Panc1 (cell line): Measurements from ENCODE around the gene KCND3. TPM values are rescaled to one million over a fixed set of nuclear protein-coding genes. Genes with fewer than 3 reads are reported as not detected.

ENCODE experiments used
- ATAC-seq: fragments of 200-7000 bp; cut with Tn5 transposase; 2 replicates; pipeline ENCODE4 v1.9.1; 2020; ENCODE audit warnings: mild to moderate bottlenecking, moderate library complexity
- BruUV-seq: library from RNA; stranded (reverse); fragments of 400-500 nt; replicated peaks from 2 replicates; lab custom pipeline; 2021; lab: Mats Ljungman, UMichigan
- CTCF ChIA-PET: fragments of 300-600 bp; sonication (Branson Sonifier 250); formaldehyde crosslinking; loops from one replicate; lab custom pipeline; 2022; ENCODE audit warnings: antibody characterized with exemption; lab: Charles Lee
- POLR2A ChIA-PET: fragments of 300-600 bp; sonication (Branson Sonifier 250); formaldehyde crosslinking; loops from one replicate; lab custom pipeline; 2022; ENCODE audit warnings: antibody characterized with exemption; lab: Charles Lee
- DNase-seq: peaks from one replicate; pipeline ENCODE4 v3.0.0-alpha.2; 2010; ENCODE audit warnings: low read depth, low spot score
- H3K27ac ChIP-seq: 2 replicates; pipeline ENCODE4 v1.5.1; 2011; ENCODE audit warnings: mild to moderate bottlenecking, low read length, inconsistent platforms
- H3K27me3 ChIP-seq: fragments of 200-500 bp; sonication (Bioruptor generic); 2 replicates; pipeline ENCODE4 v1.6.0; 2014; ENCODE audit warnings: low read length, inconsistent platforms; ENCODE audit not compliant: control insufficient read depth, insufficient read depth
- H3K36me3 ChIP-seq: fragments of 200-500 bp; sonication (Bioruptor generic); 2 replicates; pipeline ENCODE4 v1.5.1; 2014; ENCODE audit warnings: inconsistent platforms, mild to moderate bottlenecking, low read length, moderate library complexity; ENCODE audit not compliant: control insufficient read depth, insufficient read depth
- H3K4me1 ChIP-seq: 2 replicates; pipeline ENCODE4 v1.5.1; 2011; ENCODE audit warnings: inconsistent platforms, mild to moderate bottlenecking, low read length, moderate library complexity; ENCODE audit not compliant: control insufficient read depth, insufficient read depth
- H3K4me3 ChIP-seq, 2 experiments: 2 replicates each; pipeline ENCODE4 v1.5.1; 2011 to 2012; ENCODE audit warnings: low read depth in 2 of 2, low read length in 2 of 2, mild to moderate bottlenecking in 2 of 2, inconsistent platforms in 1 of 2, moderate library complexity in 1 of 2
- H3K9me3 ChIP-seq: fragments of 200-500 bp; sonication (Bioruptor generic); 2 replicates; pipeline ENCODE4 v1.5.1; 2014; ENCODE audit warnings: low read depth, mild to moderate bottlenecking, inconsistent platforms, low read length, moderate library complexity; ENCODE audit not compliant: control insufficient read depth, insufficient read depth
- CTCF ChIP-seq: fragments of 450-650 bp; IDR thresholded peaks from 2 replicates; pipeline ENCODE4 v1.5.1; 2017; ENCODE audit warnings: mild to moderate bottlenecking
- POLR2AphosphoS5 ChIP-seq: IDR thresholded peaks from 2 replicates; pipeline ENCODE4 v1.6.1; 2012; ENCODE audit warnings: mild to moderate bottlenecking, low read depth, low read length, moderate library complexity
- SIN3A ChIP-seq: IDR thresholded peaks from 2 replicates; pipeline ENCODE4 v1.6.1; 2012; ENCODE audit warnings: low read depth, mild to moderate bottlenecking, low read length, moderate library complexity, borderline replicate concordance; ENCODE audit not compliant: insufficient read depth
- TCF7L2 ChIP-seq: IDR thresholded peaks from 2 replicates; pipeline ENCODE4 v1.6.1; 2011; ENCODE audit warnings: mild to moderate bottlenecking, low read depth, low read length, inconsistent platforms
- in situ Hi-C: cut with HindIII; loops from 2 replicates; pipeline ENCODE4 v1.10.0; 2016; ENCODE audit warnings: low sequenced_read_pairs, low pct_unique_long_range_greater_than_20kb
- intact Hi-C: fragments of 100-400 bp; cut with micrococcal nuclease; formaldehyde crosslinking; loops from one replicate; pipeline ENCODE4 v1.10.0; 2022; ENCODE audit not compliant: unreplicated experiment
- total RNA-seq: library from RNA; stranded (reverse); gene quantifications from one replicate; pipeline ENCODE4 v1.2.1, GENCODE V29; 2021; ENCODE audit not compliant: unreplicated experiment
- TF ChIP-seq, protein P1 (sequence below), 2 experiments: IDR thresholded peaks; 2 replicates each; pipeline ENCODE4 v1.6.1; 2011 to 2012; ENCODE audit warnings: low read depth in 2 of 2, control low read depth in 1 of 2, low read length in 1 of 2, mild to moderate bottlenecking in 1 of 2, moderate library complexity in 1 of 2; ENCODE audit not compliant: insufficient read depth in 1 of 2

KCND3 gene
- total RNA-seq, 1 experiment from 2014 or later = not detected

DNA sequence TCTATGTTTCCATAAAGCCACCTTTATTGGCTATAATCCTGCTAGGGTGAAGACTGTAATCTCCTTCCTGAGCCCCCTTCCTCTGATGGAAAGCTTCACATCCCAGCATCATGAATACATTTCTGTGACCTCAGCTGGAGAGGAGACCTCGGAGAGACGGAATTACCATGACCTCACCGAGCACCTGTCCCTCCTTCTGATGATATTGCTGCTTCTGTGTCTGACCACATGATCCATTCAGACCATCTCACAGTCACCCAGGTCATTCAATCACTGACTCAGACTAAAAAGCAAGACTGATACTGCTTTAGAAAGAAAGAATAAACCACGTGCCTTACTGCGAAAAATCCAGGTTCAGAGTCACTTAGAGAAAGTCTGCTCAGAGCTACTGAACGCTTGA, 8.8 kb downstream of the KCND3 start:
- Histone ChIP-seq H3K27me3 (peaks cover 4% of the 10 kb centered on the region), H3K27ac (no peak overlapping the region), H3K4me3 (no peak overlapping the region), H3K9me3 (no peaks in the 10 kb centered on the region), H3K36me3 (no peaks in the 10 kb centered on the region), H3K4me1 (no peaks in the 10 kb centered on the region)
- no peak for ATAC-seq
- no peak for TF ChIP-seq CTCF
- TF ChIP-seq POLR2AphosphoS5 = no peak
- TF ChIP-seq, protein P1, sequence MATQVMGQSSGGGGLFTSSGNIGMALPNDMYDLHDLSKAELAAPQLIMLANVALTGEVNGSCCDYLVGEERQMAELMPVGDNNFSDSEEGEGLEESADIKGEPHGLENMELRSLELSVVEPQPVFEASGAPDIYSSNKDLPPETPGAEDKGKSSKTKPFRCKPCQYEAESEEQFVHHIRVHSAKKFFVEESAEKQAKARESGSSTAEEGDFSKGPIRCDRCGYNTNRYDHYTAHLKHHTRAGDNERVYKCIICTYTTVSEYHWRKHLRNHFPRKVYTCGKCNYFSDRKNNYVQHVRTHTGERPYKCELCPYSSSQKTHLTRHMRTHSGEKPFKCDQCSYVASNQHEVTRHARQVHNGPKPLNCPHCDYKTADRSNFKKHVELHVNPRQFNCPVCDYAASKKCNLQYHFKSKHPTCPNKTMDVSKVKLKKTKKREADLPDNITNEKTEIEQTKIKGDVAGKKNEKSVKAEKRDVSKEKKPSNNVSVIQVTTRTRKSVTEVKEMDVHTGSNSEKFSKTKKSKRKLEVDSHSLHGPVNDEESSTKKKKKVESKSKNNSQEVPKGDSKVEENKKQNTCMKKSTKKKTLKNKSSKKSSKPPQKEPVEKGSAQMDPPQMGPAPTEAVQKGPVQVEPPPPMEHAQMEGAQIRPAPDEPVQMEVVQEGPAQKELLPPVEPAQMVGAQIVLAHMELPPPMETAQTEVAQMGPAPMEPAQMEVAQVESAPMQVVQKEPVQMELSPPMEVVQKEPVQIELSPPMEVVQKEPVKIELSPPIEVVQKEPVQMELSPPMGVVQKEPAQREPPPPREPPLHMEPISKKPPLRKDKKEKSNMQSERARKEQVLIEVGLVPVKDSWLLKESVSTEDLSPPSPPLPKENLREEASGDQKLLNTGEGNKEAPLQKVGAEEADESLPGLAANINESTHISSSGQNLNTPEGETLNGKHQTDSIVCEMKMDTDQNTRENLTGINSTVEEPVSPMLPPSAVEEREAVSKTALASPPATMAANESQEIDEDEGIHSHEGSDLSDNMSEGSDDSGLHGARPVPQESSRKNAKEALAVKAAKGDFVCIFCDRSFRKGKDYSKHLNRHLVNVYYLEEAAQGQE (IDR thresholded peaks at IDR 0.05; ENCODE audit: insufficient read depth in 1 of 2, low read depth in 2 of 2, low read length in 1 of 2) = no peak
- TF ChIP-seq SIN3A = no peak
- no peak for TF ChIP-seq TCF7L2
- ChIA-PET POLR2A (no interaction called here), CTCF (no interaction called here)
- BruUV-seq = no TSS peak
- DNase-seq = no peak
- in situ Hi-C loops = no loop called here
- intact Hi-C loops = no loop called here

DNA sequence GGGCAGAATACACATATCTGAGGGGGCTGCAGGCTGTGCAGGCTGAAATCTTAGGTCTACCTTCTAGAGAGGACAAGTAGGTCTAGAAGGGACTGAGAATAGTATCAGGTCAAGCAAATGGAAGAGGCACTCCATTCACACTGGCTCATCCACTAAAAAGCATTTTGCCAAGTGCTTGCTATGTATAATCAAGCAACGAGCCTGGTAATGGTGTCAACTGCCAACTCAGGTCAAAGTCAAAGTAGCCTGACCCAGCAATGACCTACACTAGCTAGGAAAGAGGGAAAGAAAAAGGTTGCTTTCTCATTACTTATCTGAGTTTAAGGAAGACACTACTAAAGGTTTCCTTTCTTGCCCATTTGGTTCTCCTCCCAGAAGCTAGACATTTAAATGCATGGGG, 10.8 kb downstream of the KCND3 start:
- in situ Hi-C loops = no loop called here
- H3K27me3 ChIP-seq = peaks cover 6% of the 10 kb centered on the region; the same call in 1 of the 2 replicates
- no peak overlapping the region for H3K27ac ChIP-seq
- no peak overlapping the region for H3K4me3 ChIP-seq
- CTCF ChIA-PET = no interaction called here
- no peaks in the 10 kb centered on the region for H3K4me1 ChIP-seq
- ATAC-seq = no peak
- intact Hi-C loops = no loop called here
- no peaks in the 10 kb centered on the region for H3K9me3 ChIP-seq
- POLR2A ChIA-PET = no interaction called here
- TF ChIP-seq, protein P1 (IDR thresholded peaks at IDR 0.05; ENCODE audit: insufficient read depth in 1 of 2, low read depth in 2 of 2, low read length in 1 of 2) = no peak
- TF ChIP-seq TCF7L2 (no peak), CTCF (no peak), POLR2AphosphoS5 (no peak), SIN3A (no peak)
- DNase-seq = no peak
- H3K36me3 ChIP-seq = no peaks in the 10 kb centered on the region
- BruUV-seq = no TSS peak
